Measurements from ENCODE around the gene UNC79. TPM values are rescaled to one million over a fixed set of nuclear protein-coding genes. Genes with fewer than 3 reads are reported as not detected.

The UNC79 gene
- total RNA-seq, 1 donor: under 0.01 TPM

DNA sequence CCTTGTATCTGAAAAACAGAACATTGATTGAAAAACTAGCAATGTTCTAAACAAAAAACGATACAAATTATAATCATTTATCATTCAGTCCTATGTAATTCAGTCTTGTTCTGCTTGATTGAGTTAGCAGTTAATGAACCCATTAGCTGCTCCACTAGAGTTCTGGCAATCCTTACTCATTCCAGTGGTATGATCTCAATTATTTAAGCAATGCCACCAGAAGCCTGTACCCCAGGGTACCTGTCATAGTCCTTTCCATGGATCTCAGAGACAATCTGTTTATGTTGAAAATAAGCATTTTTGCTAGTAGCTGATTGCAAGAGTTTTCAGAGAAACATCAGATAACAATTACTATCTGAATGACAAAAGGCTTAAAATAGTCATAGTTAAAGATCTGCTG lies 115.9 kb downstream of the UNC79 start:
- no peaks in the 10 kb centered on the region for H3K4me1 ChIP-seq (ENCODE audit: insufficient read depth, low read length)
- H3K79me2 ChIP-seq (ENCODE audit: insufficient read depth, low read length): no peaks in the 10 kb centered on the region
- no peak for DNase-seq (ENCODE audit: insufficient read length, low spot score, missing footprints)

DNA sequence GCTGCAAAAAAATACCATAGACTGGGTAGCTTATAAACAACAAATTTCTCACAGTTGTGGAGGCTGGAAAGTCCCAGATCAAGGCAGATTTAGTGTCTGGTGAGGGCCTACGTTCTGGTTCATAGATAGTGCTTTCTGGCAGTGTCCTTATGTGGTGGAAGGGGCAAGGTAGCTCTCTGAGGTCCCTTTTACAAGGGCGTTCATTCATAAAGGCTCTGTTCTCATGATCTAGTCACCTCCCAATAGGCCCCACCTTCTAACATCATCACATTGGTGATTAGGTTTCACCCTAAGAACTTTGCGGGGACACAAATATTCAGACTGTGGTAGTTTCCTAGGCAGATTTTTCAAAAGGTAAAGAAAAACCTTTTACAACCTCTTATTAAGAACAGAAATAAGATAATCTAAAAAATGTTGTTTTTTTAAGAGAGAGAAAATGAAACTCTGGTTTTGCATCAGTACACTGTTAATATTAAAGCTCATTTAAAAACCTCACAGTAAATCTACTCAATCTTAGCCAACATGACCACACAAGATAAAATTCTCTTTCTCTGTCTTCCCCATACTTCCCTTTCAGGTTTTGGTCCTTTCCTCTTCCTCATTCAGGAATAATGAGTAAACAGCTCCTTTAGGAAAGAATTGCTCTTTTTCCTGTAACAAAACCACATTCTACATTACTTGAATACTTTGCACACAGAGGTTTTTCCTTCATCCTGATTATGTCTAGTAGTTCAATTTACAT lies 117.5 kb downstream of the UNC79 start:
- no peak for DNase-seq (ENCODE audit: insufficient read length, low spot score, missing footprints)
- no peaks in the 10 kb centered on the region for H3K9me3 ChIP-seq (ENCODE audit: low read depth, low read length)
- H3K36me3 ChIP-seq (ENCODE audit: insufficient read depth, low read length): no peaks in the 10 kb centered on the region
- H2AFZ ChIP-seq (ENCODE audit: low read length): no peak overlapping the region
- peaks cover 3% of the 10 kb centered on the region for H3K27me3 ChIP-seq (ENCODE audit: insufficient read depth, low read length)
- TF ChIP-seq, protein P1, sequence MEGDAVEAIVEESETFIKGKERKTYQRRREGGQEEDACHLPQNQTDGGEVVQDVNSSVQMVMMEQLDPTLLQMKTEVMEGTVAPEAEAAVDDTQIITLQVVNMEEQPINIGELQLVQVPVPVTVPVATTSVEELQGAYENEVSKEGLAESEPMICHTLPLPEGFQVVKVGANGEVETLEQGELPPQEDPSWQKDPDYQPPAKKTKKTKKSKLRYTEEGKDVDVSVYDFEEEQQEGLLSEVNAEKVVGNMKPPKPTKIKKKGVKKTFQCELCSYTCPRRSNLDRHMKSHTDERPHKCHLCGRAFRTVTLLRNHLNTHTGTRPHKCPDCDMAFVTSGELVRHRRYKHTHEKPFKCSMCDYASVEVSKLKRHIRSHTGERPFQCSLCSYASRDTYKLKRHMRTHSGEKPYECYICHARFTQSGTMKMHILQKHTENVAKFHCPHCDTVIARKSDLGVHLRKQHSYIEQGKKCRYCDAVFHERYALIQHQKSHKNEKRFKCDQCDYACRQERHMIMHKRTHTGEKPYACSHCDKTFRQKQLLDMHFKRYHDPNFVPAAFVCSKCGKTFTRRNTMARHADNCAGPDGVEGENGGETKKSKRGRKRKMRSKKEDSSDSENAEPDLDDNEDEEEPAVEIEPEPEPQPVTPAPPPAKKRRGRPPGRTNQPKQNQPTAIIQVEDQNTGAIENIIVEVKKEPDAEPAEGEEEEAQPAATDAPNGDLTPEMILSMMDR (IDR thresholded peaks at IDR 0.05; ENCODE audit: extremely low read depth, low read depth, low read length): no peak
- H3K4me3 ChIP-seq (ENCODE audit: insufficient read depth, low read length): no peak overlapping the region
- H3K4me1 ChIP-seq (ENCODE audit: insufficient read depth, low read length): no peaks in the 10 kb centered on the region
- no peaks in the 10 kb centered on the region for H3K79me2 ChIP-seq (ENCODE audit: insufficient read depth, low read length)
- H3K4me2 ChIP-seq (ENCODE audit: insufficient read depth, low read length): no peak overlapping the region
- H4K20me1 ChIP-seq (ENCODE audit: insufficient read depth, low read length): no peaks in the 10 kb centered on the region
- no peak overlapping the region for H3K27ac ChIP-seq (ENCODE audit: low read depth, low read length)

More for the DNA sequence above, 115.9 kb downstream of the UNC79 start:
- H3K4me2 ChIP-seq (ENCODE audit: insufficient read depth, low read length): no peak overlapping the region
- peaks cover 3% of the 10 kb centered on the region for H3K27me3 ChIP-seq (ENCODE audit: insufficient read depth, low read length)
- no peak overlapping the region for H2AFZ ChIP-seq (ENCODE audit: low read length)
- H3K4me3 ChIP-seq (ENCODE audit: insufficient read depth, low read length): no peak overlapping the region
- no peaks in the 10 kb centered on the region for H3K9me3 ChIP-seq (ENCODE audit: low read depth, low read length)
- no peak overlapping the region for H3K27ac ChIP-seq (ENCODE audit: low read depth, low read length)
- H4K20me1 ChIP-seq (ENCODE audit: insufficient read depth, low read length): no peaks in the 10 kb centered on the region
- TF ChIP-seq, protein P1 (IDR thresholded peaks at IDR 0.05; ENCODE audit: extremely low read depth, low read depth, low read length): no peak
- no peaks in the 10 kb centered on the region for H3K36me3 ChIP-seq (ENCODE audit: insufficient read depth, low read length)

DNA sequence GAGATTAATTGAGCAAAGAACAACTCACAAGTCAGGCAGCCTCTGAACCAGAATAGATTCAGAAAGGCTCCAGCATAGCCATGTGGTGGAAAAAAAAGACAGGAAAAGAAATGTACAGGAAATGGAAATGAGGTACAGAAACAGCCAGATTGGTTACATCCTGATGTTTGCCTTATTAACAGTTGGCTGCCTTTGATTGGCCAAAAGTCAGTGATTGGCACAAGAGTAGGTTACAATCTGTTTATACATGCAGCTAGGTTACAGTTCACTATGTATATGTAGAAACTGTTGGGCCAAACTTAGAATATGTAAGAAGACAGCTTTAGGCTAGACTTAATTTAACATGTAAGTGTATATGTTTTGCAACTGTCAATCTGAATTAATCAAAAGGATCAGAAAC lies 118.9 kb downstream of the UNC79 start:
- Histone ChIP-seq H3K79me2 (ENCODE audit: insufficient read depth, low read length) (no peaks in the 10 kb centered on the region), H3K9me3 (ENCODE audit: low read depth, low read length) (no peaks in the 10 kb centered on the region), H3K4me2 (ENCODE audit: insufficient read depth, low read length) (no peak overlapping the region), H2AFZ (ENCODE audit: low read length) (no peak overlapping the region), H3K4me3 (ENCODE audit: insufficient read depth, low read length) (no peak overlapping the region), H3K27me3 (ENCODE audit: insufficient read depth, low read length) (peaks cover 3% of the 10 kb centered on the region), H3K27ac (ENCODE audit: low read depth, low read length) (no peak overlapping the region), H3K4me1 (ENCODE audit: insufficient read depth, low read length) (no peaks in the 10 kb centered on the region), H4K20me1 (ENCODE audit: insufficient read depth, low read length) (no peaks in the 10 kb centered on the region), H3K36me3 (ENCODE audit: insufficient read depth, low read length) (no peaks in the 10 kb centered on the region)
- DNase-seq (ENCODE audit: insufficient read length, low spot score, missing footprints): no peak
- TF ChIP-seq, protein P1 (IDR thresholded peaks at IDR 0.05; ENCODE audit: extremely low read depth, low read depth, low read length): no peak

DNA sequence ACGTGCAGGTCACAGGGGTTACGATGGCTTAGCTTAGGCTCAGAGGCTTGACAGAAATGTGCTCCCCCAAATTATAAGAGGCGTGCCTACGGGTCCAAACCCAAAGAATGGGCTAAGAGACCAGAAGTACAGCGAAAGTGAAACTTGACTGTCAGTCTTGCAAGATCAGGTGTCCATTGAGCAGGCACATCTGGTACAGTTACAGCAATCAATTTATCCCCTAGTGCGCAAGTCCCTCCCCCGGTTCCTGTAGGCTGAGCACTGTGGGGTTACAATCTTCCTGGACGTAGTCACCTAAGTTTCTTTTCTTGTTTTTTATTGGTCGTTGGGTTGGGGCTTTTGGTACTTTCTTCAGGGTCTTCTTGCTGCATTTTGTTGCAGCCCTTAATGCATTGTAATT lies 134.2 kb downstream of the UNC79 start:
- Histone ChIP-seq H3K9me3 (ENCODE audit: low read depth, low read length) (no peaks in the 10 kb centered on the region), H3K27me3 (ENCODE audit: insufficient read depth, low read length) (no peaks in the 10 kb centered on the region), H3K36me3 (ENCODE audit: insufficient read depth, low read length) (no peaks in the 10 kb centered on the region), H3K79me2 (ENCODE audit: insufficient read depth, low read length) (no peaks in the 10 kb centered on the region), H2AFZ (ENCODE audit: low read length) (no peak overlapping the region), H3K4me1 (ENCODE audit: insufficient read depth, low read length) (no peaks in the 10 kb centered on the region), H3K4me3 (ENCODE audit: insufficient read depth, low read length) (no peak overlapping the region), H4K20me1 (ENCODE audit: insufficient read depth, low read length) (no peaks in the 10 kb centered on the region), H3K4me2 (ENCODE audit: insufficient read depth, low read length) (no peak overlapping the region), H3K27ac (ENCODE audit: low read depth, low read length) (no peak overlapping the region)
- no peak for DNase-seq (ENCODE audit: insufficient read length, low spot score, missing footprints)
- TF ChIP-seq, protein P1 (IDR thresholded peaks at IDR 0.05; ENCODE audit: extremely low read depth, low read depth, low read length): no peak

All from osteoblast (primary cell).